Measurements from ENCODE around the gene S1PR4. TPM values are rescaled to one million over a fixed set of nuclear protein-coding genes. Genes with fewer than 3 reads are reported as not detected.

The S1PR4 gene
- total RNA-seq, 1 donor from 2014 or later: not detected

GRCh38 chr19:3208317-3209207 is 30.0 kb downstream of the S1PR4 start:
- no peaks in the 10 kb centered on the region for H3K79me2 ChIP-seq (ENCODE audit: insufficient read depth, low read length)
- H3K4me2 ChIP-seq (ENCODE audit: low read length): no peak overlapping the region
- no peak overlapping the region for H3K9ac ChIP-seq (ENCODE audit: low read length)
- no peaks in the 10 kb centered on the region for H4K20me1 ChIP-seq (ENCODE audit: insufficient read depth, low read length)
- peaks cover 2% of the 10 kb centered on the region for H3K27me3 Mint-ChIP-seq (ENCODE audit: low read depth, unreplicated experiment)
- no peak overlapping the region for H2AFZ ChIP-seq (ENCODE audit: low read depth, low read length)
- no peaks in the 10 kb centered on the region for H3K36me3 ChIP-seq (ENCODE audit: insufficient read depth, low read length)
- no peaks in the 10 kb centered on the region for H3K9me3 ChIP-seq (ENCODE audit: insufficient read depth, low read depth, low read length)
- H3K27ac ChIP-seq (ENCODE audit: low read depth, low read length): no peak overlapping the region
- H3K36me3 Mint-ChIP-seq (ENCODE audit: low read depth, unreplicated experiment): peaks cover 9% of the 10 kb centered on the region
- H3K27ac Mint-ChIP-seq (ENCODE audit: unreplicated experiment): no peak overlapping the region
- FAIRE-seq: no peak
- H3K4me3 Mint-ChIP-seq (ENCODE audit: unreplicated experiment): no peak overlapping the region
- no peaks in the 10 kb centered on the region for H3K4me1 Mint-ChIP-seq (ENCODE audit: low read depth, unreplicated experiment)
- no peak overlapping the region for H3K4me3 ChIP-seq (ENCODE audit: insufficient read depth, low read depth, low read length)
- H3K9me3 Mint-ChIP-seq (ENCODE audit: unreplicated experiment): no peaks in the 10 kb centered on the region
- H3K27me3 ChIP-seq (ENCODE audit: insufficient read depth, low read length): no peaks in the 10 kb centered on the region
- TF ChIP-seq EZH2 (IDR thresholded peaks at IDR 0.05; ENCODE audit: insufficient read depth, low read length) (no peak), CTCF (IDR thresholded peaks at IDR 0.05; ENCODE audit: insufficient read depth, low read depth, low read length) (no peak)
- H3K4me1 ChIP-seq (ENCODE audit: insufficient read depth, low read length): no peaks in the 10 kb centered on the region
- DNase-seq (ENCODE audit: low read depth): no peak

- Mint-ChIP-seq H3K27ac (ENCODE audit: unreplicated experiment) (no peak overlapping the region), H3K36me3 (ENCODE audit: low read depth, unreplicated experiment) (peaks cover 9% of the 10 kb centered on the region), H3K4me1 (ENCODE audit: low read depth, unreplicated experiment) (no peaks in the 10 kb centered on the region), H3K4me3 (ENCODE audit: unreplicated experiment) (no peak overlapping the region), H3K9me3 (ENCODE audit: unreplicated experiment) (no peaks in the 10 kb centered on the region), H3K27me3 (ENCODE audit: low read depth, unreplicated experiment) (peaks cover 2% of the 10 kb centered on the region)
- Histone ChIP-seq H3K79me2 (ENCODE audit: insufficient read depth, low read length) (no peaks in the 10 kb centered on the region), H3K27me3 (ENCODE audit: insufficient read depth, low read length) (no peaks in the 10 kb centered on the region), H3K27ac (ENCODE audit: low read depth, low read length) (no peak overlapping the region), H3K9ac (ENCODE audit: low read length) (no peak overlapping the region), H3K9me3 (ENCODE audit: insufficient read depth, low read depth, low read length) (no peaks in the 10 kb centered on the region), H2AFZ (ENCODE audit: low read depth, low read length) (no peak overlapping the region), H4K20me1 (ENCODE audit: insufficient read depth, low read length) (no peaks in the 10 kb centered on the region), H3K4me3 (ENCODE audit: insufficient read depth, low read depth, low read length) (no peak overlapping the region), H3K4me2 (ENCODE audit: low read length) (no peak overlapping the region), H3K36me3 (ENCODE audit: insufficient read depth, low read length) (no peaks in the 10 kb centered on the region), H3K4me1 (ENCODE audit: insufficient read depth, low read length) (no peaks in the 10 kb centered on the region)
- FAIRE-seq (no peak), DNase-seq (ENCODE audit: low read depth) (no peak)
- TF ChIP-seq EZH2 (IDR thresholded peaks at IDR 0.05; ENCODE audit: insufficient read depth, low read length) (no peak), CTCF (IDR thresholded peaks at IDR 0.05; ENCODE audit: insufficient read depth, low read depth, low read length) (peak; percentile 34)
Observed at GRCh38 chr19:3210347-3211017, 31.9 kb downstream of the S1PR4 start.

All from astrocyte (in vitro differentiated cells and primary cell).